ENCODE data around the gene SBNO2. TPM values are rescaled to one million over a fixed set of nuclear protein-coding genes. Genes with fewer than 3 reads are reported as not detected.
A peak's percentile ranks its signal among the peaks of the same experiment; 100 is the strongest.

Gene SBNO2
- total RNA-seq, 1 donor from 2014 or later = 120 TPM

DNA sequence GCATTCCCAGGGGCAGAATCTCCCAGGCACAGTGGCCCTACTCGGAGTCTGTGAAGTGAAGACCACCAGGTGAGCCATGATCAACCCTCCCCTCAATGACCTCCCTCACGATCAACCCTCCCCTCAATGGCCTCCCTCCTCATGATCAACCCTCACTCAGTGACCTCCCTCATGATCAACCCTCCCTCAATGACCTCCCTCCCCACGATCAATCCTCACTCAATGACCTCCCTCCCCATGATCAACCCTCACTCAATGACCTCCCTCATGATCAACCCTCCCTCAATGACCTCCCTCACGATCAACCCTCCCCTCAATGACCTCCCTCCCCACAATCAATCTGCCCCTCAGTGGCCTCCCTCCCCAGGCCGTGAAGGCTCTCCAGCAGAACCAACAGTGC lies 32.1 kb downstream of the SBNO2 start:
- no peak for DNase-seq (ENCODE audit: low spot score in 2 of 2)

DNA sequence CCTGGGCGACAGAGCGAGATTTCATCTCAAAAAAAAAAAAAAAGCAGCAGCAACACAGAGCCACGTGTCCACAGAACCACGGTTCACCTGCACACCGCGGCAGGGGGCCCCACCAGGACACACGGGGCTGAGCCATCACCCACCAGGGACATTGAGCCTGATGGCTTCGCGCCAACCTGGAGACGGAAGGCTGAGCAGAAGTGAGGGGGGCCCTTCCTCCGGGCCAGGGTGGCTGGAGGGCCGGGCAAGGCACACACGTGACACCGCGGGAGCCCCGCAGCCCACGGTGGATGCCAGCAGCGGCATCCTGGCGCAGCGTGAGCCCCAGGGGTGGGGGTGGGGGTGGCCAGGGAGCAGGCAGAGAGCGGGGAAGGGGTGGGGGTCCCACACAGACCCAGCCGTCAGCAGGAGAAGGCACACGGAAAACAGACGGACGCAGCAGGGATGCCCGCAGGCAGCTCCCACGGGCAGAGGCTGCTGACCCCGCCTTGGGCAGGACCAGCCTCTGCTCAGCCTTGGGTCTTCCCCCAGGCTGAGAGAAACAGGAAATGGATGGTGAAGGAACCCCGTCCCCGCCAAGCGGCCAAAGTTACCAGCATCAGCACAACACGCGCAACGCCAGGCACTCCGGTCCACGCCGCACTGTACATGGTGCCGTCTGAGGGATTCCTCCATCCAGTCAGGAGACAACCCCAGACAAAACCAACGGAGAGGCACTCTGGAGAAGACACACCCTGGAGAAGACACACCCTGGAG lies 33.6 kb downstream of the SBNO2 start:
- DNase-seq (ENCODE audit: low spot score in 2 of 2) = no peak
- Histone ChIP-seq H3K4me3 (no peak overlapping the region), H3K36me3 (peaks cover 24 to 28% of the 10 kb centered on the region in 2 donors), H3K4me1 (no peaks in the 10 kb centered on the region), H3K27me3 (no peaks in the 10 kb centered on the region), H3K9me3 (no peaks in the 10 kb centered on the region), H3K27ac (no peak overlapping the region)
- intact Hi-C loops (cut with DNase I) = no loop called here
- TF ChIP-seq, protein P1, sequence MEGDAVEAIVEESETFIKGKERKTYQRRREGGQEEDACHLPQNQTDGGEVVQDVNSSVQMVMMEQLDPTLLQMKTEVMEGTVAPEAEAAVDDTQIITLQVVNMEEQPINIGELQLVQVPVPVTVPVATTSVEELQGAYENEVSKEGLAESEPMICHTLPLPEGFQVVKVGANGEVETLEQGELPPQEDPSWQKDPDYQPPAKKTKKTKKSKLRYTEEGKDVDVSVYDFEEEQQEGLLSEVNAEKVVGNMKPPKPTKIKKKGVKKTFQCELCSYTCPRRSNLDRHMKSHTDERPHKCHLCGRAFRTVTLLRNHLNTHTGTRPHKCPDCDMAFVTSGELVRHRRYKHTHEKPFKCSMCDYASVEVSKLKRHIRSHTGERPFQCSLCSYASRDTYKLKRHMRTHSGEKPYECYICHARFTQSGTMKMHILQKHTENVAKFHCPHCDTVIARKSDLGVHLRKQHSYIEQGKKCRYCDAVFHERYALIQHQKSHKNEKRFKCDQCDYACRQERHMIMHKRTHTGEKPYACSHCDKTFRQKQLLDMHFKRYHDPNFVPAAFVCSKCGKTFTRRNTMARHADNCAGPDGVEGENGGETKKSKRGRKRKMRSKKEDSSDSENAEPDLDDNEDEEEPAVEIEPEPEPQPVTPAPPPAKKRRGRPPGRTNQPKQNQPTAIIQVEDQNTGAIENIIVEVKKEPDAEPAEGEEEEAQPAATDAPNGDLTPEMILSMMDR (IDR thresholded peaks at IDR 0.05) = no peak

More for the DNA sequence above, 32.1 kb downstream of the SBNO2 start:
- TF ChIP-seq, protein P1 (IDR thresholded peaks at IDR 0.05) = no peak
- no peaks in the 10 kb centered on the region for H3K9me3 ChIP-seq
- H3K27me3 ChIP-seq = no peaks in the 10 kb centered on the region
- H3K4me1 ChIP-seq = no peaks in the 10 kb centered on the region
- H3K4me3 ChIP-seq = no peak overlapping the region
- H3K27ac ChIP-seq = no peak overlapping the region
- intact Hi-C loops (cut with DNase I) = no loop called here
- H3K36me3 ChIP-seq = peaks cover 36 to 39% of the 10 kb centered on the region in 2 donors

DNA sequence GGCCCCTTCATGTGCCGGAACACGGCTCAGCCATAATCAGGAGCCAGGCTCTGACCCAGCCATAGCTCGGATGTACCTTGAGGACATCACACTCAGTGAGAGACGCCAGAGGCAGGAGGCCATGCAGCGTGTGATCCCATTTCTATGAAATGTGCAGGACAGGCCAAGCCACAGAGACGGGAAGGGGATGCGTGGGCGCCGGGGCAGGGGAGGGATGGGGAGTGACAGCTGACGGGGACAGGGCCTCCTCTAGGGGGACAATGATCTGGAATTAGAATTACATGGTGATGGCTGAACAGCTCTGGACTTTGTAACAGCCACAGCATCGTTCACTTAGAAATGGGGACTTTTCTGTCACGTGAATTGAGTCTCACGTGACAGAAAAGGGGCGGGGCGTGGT lies 34.9 kb downstream of the SBNO2 start:
- peaks cover 23 to 24% of the 10 kb centered on the region in 2 donors for H3K36me3 ChIP-seq
- intact Hi-C loops (cut with DNase I) = no loop called here

DNA sequence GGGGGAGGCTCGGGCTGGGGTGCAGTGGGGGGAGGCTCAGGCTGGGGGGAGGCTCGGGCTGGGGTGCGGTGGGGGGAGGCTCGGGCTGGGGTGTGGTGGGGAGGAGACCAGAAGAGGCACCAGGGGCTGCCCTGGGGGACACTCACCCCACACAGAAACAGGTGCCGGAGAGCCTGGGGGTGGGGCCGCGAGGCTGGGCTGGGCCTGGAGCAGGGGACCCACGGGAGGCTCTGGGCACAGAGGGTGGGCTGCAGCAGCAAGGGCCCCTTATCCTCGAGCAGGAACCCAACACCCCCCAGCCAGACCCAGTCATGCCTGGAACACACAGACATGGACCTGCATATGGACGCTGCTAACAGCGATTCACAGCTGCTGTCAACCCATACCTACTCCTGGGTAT lies 35.9 kb downstream of the SBNO2 start:
- Histone ChIP-seq H3K27ac (no peak overlapping the region), H3K27me3 (no peaks in the 10 kb centered on the region), H3K36me3 (peaks cover 14% of the 10 kb centered on the region in 2 donors), H3K4me3 (no peak overlapping the region), H3K4me1 (peaks cover 0 to 5% of the 10 kb centered on the region in 2 donors), H3K9me3 (no peaks in the 10 kb centered on the region)
- no peak for DNase-seq (ENCODE audit: low spot score in 2 of 2)
- intact Hi-C loops (cut with DNase I) = no loop called here
- TF ChIP-seq, protein P1 (IDR thresholded peaks at IDR 0.05) = no peak

More for the DNA sequence above, 34.9 kb downstream of the SBNO2 start:
- no peak for DNase-seq (ENCODE audit: low spot score in 2 of 2)
- no peak overlapping the region for H3K4me3 ChIP-seq
- H3K27me3 ChIP-seq = no peaks in the 10 kb centered on the region
- no peak overlapping the region for H3K27ac ChIP-seq
- TF ChIP-seq, protein P1 (IDR thresholded peaks at IDR 0.05) = no peak
- H3K9me3 ChIP-seq = no peaks in the 10 kb centered on the region
- no peaks in the 10 kb centered on the region for H3K4me1 ChIP-seq

DNA sequence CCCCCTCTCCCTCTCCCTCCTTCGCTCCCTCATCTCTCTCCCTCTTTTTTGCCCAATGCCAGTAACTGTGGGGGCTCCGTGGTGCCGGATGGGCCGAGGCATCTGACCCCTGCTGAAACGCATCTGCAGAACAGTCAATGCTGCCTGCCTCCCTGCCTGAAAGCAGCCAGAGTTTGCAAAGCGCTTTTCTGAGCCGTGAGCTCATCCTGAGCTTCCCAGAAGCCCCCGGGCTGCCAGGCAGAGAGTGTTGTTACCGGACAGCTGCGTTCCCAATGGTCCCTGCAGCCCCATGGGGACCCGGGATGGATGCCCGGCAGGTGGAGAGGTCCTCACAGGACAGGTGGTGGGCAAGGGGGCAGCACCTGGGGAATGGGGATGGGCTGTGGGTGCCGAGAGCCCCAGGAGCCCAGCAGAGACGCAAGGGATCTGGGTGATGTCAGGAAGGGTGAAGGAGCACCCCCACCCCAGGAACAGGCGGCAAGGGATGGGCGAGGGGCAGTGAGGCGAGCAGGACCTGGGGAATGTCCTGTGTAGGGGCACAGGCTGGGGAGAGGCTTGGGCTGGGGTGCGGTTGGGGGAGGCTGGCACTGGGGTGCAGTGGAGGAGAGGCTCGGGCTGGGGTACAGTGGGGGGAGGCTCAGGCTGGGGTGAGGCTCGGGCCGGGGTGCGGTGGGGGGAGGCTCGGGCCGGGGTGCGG lies 37.3 kb downstream of the SBNO2 start:
- H3K36me3 ChIP-seq = peaks cover 9 to 10% of the 10 kb centered on the region in 2 donors
- TF ChIP-seq, protein P1 (IDR thresholded peaks at IDR 0.05) = no peak
- intact Hi-C loops (cut with DNase I) = no loop called here
- H3K4me1 ChIP-seq = peaks cover 8 to 14% of the 10 kb centered on the region in 2 donors
- peak overlapping the region; percentile 20 to 42 for H3K27ac ChIP-seq
- no peak overlapping the region for H3K4me3 ChIP-seq
- no peak for DNase-seq (ENCODE audit: low spot score in 2 of 2)
- no peaks in the 10 kb centered on the region for H3K9me3 ChIP-seq
- H3K27me3 ChIP-seq = no peaks in the 10 kb centered on the region
